Memory B cell (primary cell): ENCODE results near the gene PTPRN2.
A peak's percentile ranks its signal among the peaks of the same experiment; 100 is the strongest.

Source experiments
- ATAC-seq: fragments of 150-1000 bp; cut with Tn5 transposase; 2 replicates; pipeline ENCODE4 v1.10.0; 2021; ENCODE audit warnings: low read depth, mild to moderate bottlenecking, moderate library complexity
- DNase-seq, 2 donors: peaks; one replicate each; pipeline ENCODE4 v3.0.0; 2022; ENCODE audit warnings: low spot score in 2 of 2
- H3K27ac Mint-ChIP-seq: one replicate; pipeline ENCODE4 v1.8.0; 2022; ENCODE audit warnings: mild to moderate bottlenecking, moderate library complexity, mixed read lengths
- H3K27me3 Mint-ChIP-seq: one replicate; pipeline ENCODE4 v1.8.0; 2022; ENCODE audit warnings: mixed read lengths
- H3K36me3 Mint-ChIP-seq: one replicate; pipeline ENCODE4 v1.8.0; 2022; ENCODE audit warnings: mild to moderate bottlenecking, mixed read lengths
- H3K4me1 Mint-ChIP-seq: one replicate; pipeline ENCODE4 v1.8.0; 2022; ENCODE audit warnings: mixed read lengths
- H3K4me3 Mint-ChIP-seq: one replicate; pipeline ENCODE4 v1.8.0; 2022; ENCODE audit warnings: mild to moderate bottlenecking, moderate library complexity, mixed read lengths
- H3K9me3 Mint-ChIP-seq: one replicate; pipeline ENCODE4 v1.8.0; 2022; ENCODE audit warnings: mixed read lengths

The PTPRN2 gene

GRCh38 chr7:157584420-157584819 is 1003.2 kb downstream of the PTPRN2 start:
- Mint-ChIP-seq H3K4me3 (no peak overlapping the region), H3K36me3 (no peaks in the 10 kb centered on the region), H3K4me1 (no peaks in the 10 kb centered on the region), H3K9me3 (peaks cover 1% of the 10 kb centered on the region), H3K27me3 (peaks cover 13% of the 10 kb centered on the region), H3K27ac (no peak overlapping the region)
- no peak for ATAC-seq
- DNase-seq, result no peak

- no peaks in the 10 kb centered on the region for H3K36me3 Mint-ChIP-seq
- no peak for DNase-seq
- no peak overlapping the region for H3K4me3 Mint-ChIP-seq
- no peak for ATAC-seq
- H3K4me1 Mint-ChIP-seq, result no peaks in the 10 kb centered on the region
- H3K27me3 Mint-ChIP-seq, result peaks cover 7% of the 10 kb centered on the region
- no peak overlapping the region for H3K27ac Mint-ChIP-seq
- H3K9me3 Mint-ChIP-seq, result peaks cover 1% of the 10 kb centered on the region
These were observed 1005.9 kb downstream of the PTPRN2 start for GRCh38 chr7:157581740-157582139.

GRCh38 chr7:157580324-157580723 is 1007.3 kb downstream of the PTPRN2 start:
- DNase-seq, result no peak
- Mint-ChIP-seq H3K27me3 (peaks cover 5% of the 10 kb centered on the region), H3K9me3 (peaks cover 1% of the 10 kb centered on the region), H3K27ac (no peak overlapping the region), H3K4me3 (no peak overlapping the region), H3K4me1 (no peaks in the 10 kb centered on the region), H3K36me3 (no peaks in the 10 kb centered on the region)
- ATAC-seq, result no peak

- no peaks in the 10 kb centered on the region for H3K4me1 Mint-ChIP-seq
- H3K4me3 Mint-ChIP-seq, result no peak overlapping the region
- H3K27me3 Mint-ChIP-seq, result peaks cover 3% of the 10 kb centered on the region
These were observed 1008.2 kb downstream of the PTPRN2 start for GRCh38 chr7:157579425-157579824.

GRCh38 chr7:157577796-157578339 is 1009.8 kb downstream of the PTPRN2 start:
- ATAC-seq (no peak), DNase-seq (no peak)
- no peaks in the 10 kb centered on the region for H3K9me3 Mint-ChIP-seq
- H3K4me1 Mint-ChIP-seq, result no peaks in the 10 kb centered on the region
- no peak overlapping the region for H3K27ac Mint-ChIP-seq
- peaks cover 7% of the 10 kb centered on the region for H3K27me3 Mint-ChIP-seq
- H3K4me3 Mint-ChIP-seq, result no peak overlapping the region
- H3K36me3 Mint-ChIP-seq, result no peaks in the 10 kb centered on the region

More at GRCh38 chr7:157579425-157579824, 1008.2 kb downstream of the PTPRN2 start:
- Mint-ChIP-seq H3K9me3 (peaks cover 1% of the 10 kb centered on the region), H3K27ac (no peak overlapping the region), H3K36me3 (no peaks in the 10 kb centered on the region)
- DNase-seq, result no peak
- no peak for ATAC-seq

- no peak for ATAC-seq
- no peak for DNase-seq
- Mint-ChIP-seq H3K9me3 (no peaks in the 10 kb centered on the region), H3K27me3 (peaks cover 5% of the 10 kb centered on the region), H3K4me3 (peak overlapping the region; percentile 76), H3K36me3 (no peaks in the 10 kb centered on the region), H3K27ac (peak overlapping the region; percentile 85), H3K4me1 (no peaks in the 10 kb centered on the region)
These were observed 1010.6 kb downstream of the PTPRN2 start for GRCh38 chr7:157577061-157577460.

GRCh38 chr7:157576415-157576814 is 1011.2 kb downstream of the PTPRN2 start:
- Mint-ChIP-seq H3K4me3 (peak overlapping the region; percentile 76), H3K27ac (peak overlapping the region; percentile 85)

GRCh38 chr7:157575777-157576176 is 1011.8 kb downstream of the PTPRN2 start:
- Mint-ChIP-seq H3K36me3 (no peaks in the 10 kb centered on the region), H3K27me3 (peaks cover 4% of the 10 kb centered on the region), H3K4me1 (no peaks in the 10 kb centered on the region), H3K9me3 (no peaks in the 10 kb centered on the region), H3K27ac (no peak overlapping the region), H3K4me3 (no peak overlapping the region)
- no peak for ATAC-seq
- DNase-seq, result no peak

More at GRCh38 chr7:157576415-157576814, 1011.2 kb downstream of the PTPRN2 start:
- H3K36me3 Mint-ChIP-seq, result no peaks in the 10 kb centered on the region
- ATAC-seq (peak; percentile 78), DNase-seq (peak in 1 of 2 donors; percentile 13)
- H3K9me3 Mint-ChIP-seq, result no peaks in the 10 kb centered on the region
- H3K4me1 Mint-ChIP-seq, result no peaks in the 10 kb centered on the region
- H3K27me3 Mint-ChIP-seq, result peaks cover 4% of the 10 kb centered on the region

GRCh38 chr7:157574914-157575586 is 1012.6 kb downstream of the PTPRN2 start:
- ATAC-seq, result no peak

GRCh38 chr7:157574120-157574825 is 1013.4 kb downstream of the PTPRN2 start:
- Mint-ChIP-seq H3K27ac (no peak overlapping the region), H3K4me3 (no peak overlapping the region), H3K4me1 (no peaks in the 10 kb centered on the region), H3K9me3 (no peaks in the 10 kb centered on the region), H3K27me3 (peaks cover 4% of the 10 kb centered on the region), H3K36me3 (no peaks in the 10 kb centered on the region)
- ATAC-seq (no peak), DNase-seq (no peak)

More at GRCh38 chr7:157574914-157575586, 1012.6 kb downstream of the PTPRN2 start:
- H3K9me3 Mint-ChIP-seq, result no peaks in the 10 kb centered on the region
- DNase-seq, result no peak
- H3K27ac Mint-ChIP-seq, result no peak overlapping the region
- H3K27me3 Mint-ChIP-seq, result peaks cover 4% of the 10 kb centered on the region
- no peaks in the 10 kb centered on the region for H3K36me3 Mint-ChIP-seq
- no peaks in the 10 kb centered on the region for H3K4me1 Mint-ChIP-seq
- H3K4me3 Mint-ChIP-seq, result no peak overlapping the region

- DNase-seq (no peak), ATAC-seq (no peak)
- no peaks in the 10 kb centered on the region for H3K36me3 Mint-ChIP-seq
- H3K27me3 Mint-ChIP-seq, result peaks cover 4% of the 10 kb centered on the region
- no peak overlapping the region for H3K27ac Mint-ChIP-seq
- no peaks in the 10 kb centered on the region for H3K9me3 Mint-ChIP-seq
- no peak overlapping the region for H3K4me3 Mint-ChIP-seq
- H3K4me1 Mint-ChIP-seq, result peaks cover 6% of the 10 kb centered on the region
These were observed 1014.4 kb downstream of the PTPRN2 start for GRCh38 chr7:157573244-157573643.

- Mint-ChIP-seq H3K9me3 (no peaks in the 10 kb centered on the region), H3K27me3 (peaks cover 4% of the 10 kb centered on the region), H3K36me3 (no peaks in the 10 kb centered on the region), H3K4me3 (no peak overlapping the region), H3K27ac (no peak overlapping the region), H3K4me1 (peaks cover 10% of the 10 kb centered on the region)
- ATAC-seq (no peak), DNase-seq (no peak)
These were observed 1015.0 kb downstream of the PTPRN2 start for GRCh38 chr7:157572622-157573021.

GRCh38 chr7:157570531-157571200 is 1017.0 kb downstream of the PTPRN2 start:
- no peak overlapping the region for H3K27ac Mint-ChIP-seq
- H3K4me3 Mint-ChIP-seq, result no peak overlapping the region
- no peaks in the 10 kb centered on the region for H3K9me3 Mint-ChIP-seq
- ATAC-seq (no peak), DNase-seq (no peak)
- H3K27me3 Mint-ChIP-seq, result peaks cover 4% of the 10 kb centered on the region
- H3K36me3 Mint-ChIP-seq, result no peaks in the 10 kb centered on the region
- peaks cover 16% of the 10 kb centered on the region for H3K4me1 Mint-ChIP-seq

GRCh38 chr7:157569967-157570366 is 1017.7 kb downstream of the PTPRN2 start:
- peaks cover 4% of the 10 kb centered on the region for H3K27me3 Mint-ChIP-seq
- H3K27ac Mint-ChIP-seq, result no peak overlapping the region
- H3K4me1 Mint-ChIP-seq, result peaks cover 16% of the 10 kb centered on the region
- no peaks in the 10 kb centered on the region for H3K36me3 Mint-ChIP-seq
- peak overlapping the region; percentile 12 for H3K4me3 Mint-ChIP-seq
- H3K9me3 Mint-ChIP-seq, result no peaks in the 10 kb centered on the region
- no peak for ATAC-seq
- no peak for DNase-seq
